ENCODE measurements around the gene TBC1D5. TPM values are rescaled to one million over a fixed set of nuclear protein-coding genes. Genes with fewer than 3 reads are reported as not detected.

Gene TBC1D5
- total RNA-seq, 1 experiment from 2014 or later, result 33.9 TPM

- TF ChIP-seq ZNF274 (IDR thresholded peaks at IDR 0.05; ENCODE audit: low read depth, low read length) (no peak), SIN3A (IDR thresholded peaks at IDR 0.05; ENCODE audit: low read depth) (no peak), TCF7L2 (IDR thresholded peaks at IDR 0.05; ENCODE audit: borderline replicate concordance, extremely low read depth, insufficient read depth, insufficient read length) (no peak), CEBPB (IDR thresholded peaks at IDR 0.05; ENCODE audit: low read depth) (no peak), JUND (IDR thresholded peaks at IDR 0.05) (no peak), ZFX (IDR thresholded peaks at IDR 0.05) (no peak)
Observed at GRCh38 chr3:17257269-17257668, 485.2 kb downstream of the TBC1D5 start (continued).

DNA sequence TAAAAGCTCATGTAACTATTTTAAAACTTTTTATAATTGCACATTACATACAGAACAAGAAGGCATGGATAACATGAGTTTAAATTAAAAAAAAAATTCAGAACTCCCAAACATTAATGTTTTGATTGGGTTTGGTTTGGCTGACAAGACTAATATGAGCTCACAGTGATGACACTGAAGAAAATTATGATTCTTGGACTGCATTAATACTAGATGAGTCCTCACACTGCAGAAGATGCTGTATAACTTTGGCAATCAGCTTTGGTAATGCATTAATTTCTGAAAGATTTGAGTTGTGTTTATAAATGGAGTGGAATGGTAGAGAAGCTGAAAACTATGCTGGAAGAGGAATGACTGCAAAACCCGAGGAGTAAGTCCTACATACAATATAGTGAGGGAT is 498.8 kb downstream of the TBC1D5 start:
- H3K79me2 ChIP-seq (ENCODE audit: insufficient read depth, low read length), result no peaks in the 10 kb centered on the region
- H3K4me1 ChIP-seq (ENCODE audit: control insufficient read depth in 1 of 2, insufficient read depth in 2 of 2, low read length in 2 of 2), result no peaks in the 10 kb centered on the region
- TF ChIP-seq CBX3 (IDR thresholded peaks at IDR 0.05; ENCODE audit: low read depth) (no peak), SP1 (IDR thresholded peaks at IDR 0.05; ENCODE audit: low read depth) (no peak), EZH2phosphoT487 (IDR thresholded peaks at IDR 0.05; ENCODE audit: borderline replicate concordance) (no peak), SIN3A (IDR thresholded peaks at IDR 0.05; ENCODE audit: low read depth) (no peak), RAD21 (IDR thresholded peaks at IDR 0.05; ENCODE audit: low read depth) (no peak), POLR2A (IDR thresholded peaks at IDR 0.05; ENCODE audit: borderline replicate concordance, extremely low read depth, insufficient read depth, insufficient read length) (no peak), POLR2AphosphoS5 (IDR thresholded peaks at IDR 0.05; ENCODE audit: low read depth, low read length) (no peak), YY1 (IDR thresholded peaks at IDR 0.05; ENCODE audit: extremely low read depth, insufficient replicate concordance, low read depth, low read length) (no peak), ELF1 (IDR thresholded peaks at IDR 0.05; ENCODE audit: borderline replicate concordance, low read depth) (no peak), EGR1 (IDR thresholded peaks at IDR 0.05; ENCODE audit: low read depth) (no peak), ZFX (IDR thresholded peaks at IDR 0.05) (no peak)
- TF ChIP-seq, protein P1, sequence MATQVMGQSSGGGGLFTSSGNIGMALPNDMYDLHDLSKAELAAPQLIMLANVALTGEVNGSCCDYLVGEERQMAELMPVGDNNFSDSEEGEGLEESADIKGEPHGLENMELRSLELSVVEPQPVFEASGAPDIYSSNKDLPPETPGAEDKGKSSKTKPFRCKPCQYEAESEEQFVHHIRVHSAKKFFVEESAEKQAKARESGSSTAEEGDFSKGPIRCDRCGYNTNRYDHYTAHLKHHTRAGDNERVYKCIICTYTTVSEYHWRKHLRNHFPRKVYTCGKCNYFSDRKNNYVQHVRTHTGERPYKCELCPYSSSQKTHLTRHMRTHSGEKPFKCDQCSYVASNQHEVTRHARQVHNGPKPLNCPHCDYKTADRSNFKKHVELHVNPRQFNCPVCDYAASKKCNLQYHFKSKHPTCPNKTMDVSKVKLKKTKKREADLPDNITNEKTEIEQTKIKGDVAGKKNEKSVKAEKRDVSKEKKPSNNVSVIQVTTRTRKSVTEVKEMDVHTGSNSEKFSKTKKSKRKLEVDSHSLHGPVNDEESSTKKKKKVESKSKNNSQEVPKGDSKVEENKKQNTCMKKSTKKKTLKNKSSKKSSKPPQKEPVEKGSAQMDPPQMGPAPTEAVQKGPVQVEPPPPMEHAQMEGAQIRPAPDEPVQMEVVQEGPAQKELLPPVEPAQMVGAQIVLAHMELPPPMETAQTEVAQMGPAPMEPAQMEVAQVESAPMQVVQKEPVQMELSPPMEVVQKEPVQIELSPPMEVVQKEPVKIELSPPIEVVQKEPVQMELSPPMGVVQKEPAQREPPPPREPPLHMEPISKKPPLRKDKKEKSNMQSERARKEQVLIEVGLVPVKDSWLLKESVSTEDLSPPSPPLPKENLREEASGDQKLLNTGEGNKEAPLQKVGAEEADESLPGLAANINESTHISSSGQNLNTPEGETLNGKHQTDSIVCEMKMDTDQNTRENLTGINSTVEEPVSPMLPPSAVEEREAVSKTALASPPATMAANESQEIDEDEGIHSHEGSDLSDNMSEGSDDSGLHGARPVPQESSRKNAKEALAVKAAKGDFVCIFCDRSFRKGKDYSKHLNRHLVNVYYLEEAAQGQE (IDR thresholded peaks at IDR 0.05; ENCODE audit: low read depth), result no peak
- TF ChIP-seq, protein P2, sequence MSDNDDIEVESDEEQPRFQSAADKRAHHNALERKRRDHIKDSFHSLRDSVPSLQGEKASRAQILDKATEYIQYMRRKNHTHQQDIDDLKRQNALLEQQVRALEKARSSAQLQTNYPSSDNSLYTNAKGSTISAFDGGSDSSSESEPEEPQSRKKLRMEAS (IDR thresholded peaks at IDR 0.05), result no peak
- TF ChIP-seq, protein P3, sequence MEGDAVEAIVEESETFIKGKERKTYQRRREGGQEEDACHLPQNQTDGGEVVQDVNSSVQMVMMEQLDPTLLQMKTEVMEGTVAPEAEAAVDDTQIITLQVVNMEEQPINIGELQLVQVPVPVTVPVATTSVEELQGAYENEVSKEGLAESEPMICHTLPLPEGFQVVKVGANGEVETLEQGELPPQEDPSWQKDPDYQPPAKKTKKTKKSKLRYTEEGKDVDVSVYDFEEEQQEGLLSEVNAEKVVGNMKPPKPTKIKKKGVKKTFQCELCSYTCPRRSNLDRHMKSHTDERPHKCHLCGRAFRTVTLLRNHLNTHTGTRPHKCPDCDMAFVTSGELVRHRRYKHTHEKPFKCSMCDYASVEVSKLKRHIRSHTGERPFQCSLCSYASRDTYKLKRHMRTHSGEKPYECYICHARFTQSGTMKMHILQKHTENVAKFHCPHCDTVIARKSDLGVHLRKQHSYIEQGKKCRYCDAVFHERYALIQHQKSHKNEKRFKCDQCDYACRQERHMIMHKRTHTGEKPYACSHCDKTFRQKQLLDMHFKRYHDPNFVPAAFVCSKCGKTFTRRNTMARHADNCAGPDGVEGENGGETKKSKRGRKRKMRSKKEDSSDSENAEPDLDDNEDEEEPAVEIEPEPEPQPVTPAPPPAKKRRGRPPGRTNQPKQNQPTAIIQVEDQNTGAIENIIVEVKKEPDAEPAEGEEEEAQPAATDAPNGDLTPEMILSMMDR (IDR thresholded peaks at IDR 0.05 in 2 of 3, conservative IDR thresholded peaks at IDR 0.05 in 1 of 3; ENCODE audit: borderline replicate concordance in 1 of 3, insufficient read depth in 1 of 3, low read depth in 2 of 3, low read length in 2 of 3), result no peak
- ATAC-seq (no peak), DNase-seq (ENCODE audit: low read depth, low spot score) (no peak)
- RAD21 ChIA-PET (ENCODE audit: low non-redundant PET in 1 of 2, low total read pairs in 2 of 2, uncharacterized antibody in 2 of 2, unreplicated experiment in 2 of 2), result no interaction called here
- no peak overlapping the region for H3K27ac ChIP-seq (ENCODE audit: low read depth, low read length)
- H2AFZ ChIP-seq (ENCODE audit: low read depth, low read length, poor library complexity, severe bottlenecking), result no peak overlapping the region
- no peaks in the 10 kb centered on the region for H3K9me2 ChIP-seq (ENCODE audit: insufficient read depth)
- no peaks in the 10 kb centered on the region for H4K20me1 ChIP-seq (ENCODE audit: insufficient read depth)
- no peak overlapping the region for H3K4me2 ChIP-seq (ENCODE audit: low read length)
- H3K4me3 ChIP-seq (replicated peaks in 1 of 2; ENCODE audit: low read depth in 1 of 2, low read length in 2 of 2), result no peak overlapping the region
- CTCF ChIA-PET, result interaction anchor here (0.6 kb wide), 1 partner anchor 643 kb away, joined by 3 read pairs; no protein-coding TSS in a partner anchor
- H3K9ac ChIP-seq (ENCODE audit: low read length), result no peak overlapping the region
- POLR2A ChIA-PET, result no interaction called here
- H3K9me3 ChIP-seq (ENCODE audit: control insufficient read depth in 1 of 2, insufficient read depth in 1 of 2, low read depth in 1 of 2, low read length in 2 of 2), result no peaks in the 10 kb centered on the region
- no peaks in the 10 kb centered on the region for H3K36me3 ChIP-seq (ENCODE audit: control insufficient read depth in 1 of 2, insufficient read depth in 2 of 2, low read length in 2 of 2)
- H3K27me3 ChIP-seq (ENCODE audit: insufficient read depth, low read length), result no peaks in the 10 kb centered on the region
- intact Hi-C loops (cut with micrococcal nuclease), result no loop called here
- BruUV-seq (replicated peaks), result no TSS peak

Data from HCT116 (cell line).